GM23338 (cell line): Measurements from ENCODE around the gene UBE2F. TPM values are rescaled to one million over a fixed set of nuclear protein-coding genes. Genes with fewer than 3 reads are reported as not detected.
A peak's percentile ranks its signal among the peaks of the same experiment; 100 is the strongest.

Experiments
- ATAC-seq: fragments of 200-7000 bp; cut with Tn5 transposase; 3 replicates; pipeline ENCODE4 v1.9.1; 2020
- DNase-seq: peaks from one replicate; pipeline ENCODE4 v3.0.0-alpha.2; 2015; ENCODE audit warnings: low spot score
- H2AFZ ChIP-seq: fragments of 200-600 bp; sonication (generic); 2 replicates; pipeline ENCODE4 v1.8.0; 2016; ENCODE audit warnings: antibody characterized with exemption, mild to moderate bottlenecking, moderate library complexity
- H3F3A ChIP-seq: fragments of 200-600 bp; sonication (generic); replicated peaks from 2 replicates; pipeline ENCODE4 v1.8.0; 2017; ENCODE audit warnings: antibody characterized with exemption, mixed run types, low read depth
- H3K27ac ChIP-seq: fragments of 200-600 bp; sonication (generic); 2 replicates; pipeline ENCODE4 v1.6.1; 2016; ENCODE audit warnings: low read depth
- H3K27me3 ChIP-seq: fragments of 200-600 bp; sonication (generic); 2 replicates; pipeline ENCODE4 v1.8.0; 2016; ENCODE audit warnings: mild to moderate bottlenecking, mixed run types, moderate library complexity; ENCODE audit not compliant: insufficient read depth
- H3K36me3 ChIP-seq: fragments of 200-600 bp; sonication (generic); 2 replicates; pipeline ENCODE4 v1.8.0; 2016; ENCODE audit warnings: mild to moderate bottlenecking; ENCODE audit not compliant: insufficient read depth
- H3K4me1 ChIP-seq: fragments of 200-600 bp; sonication (generic); 2 replicates; pipeline ENCODE4 v1.8.0; 2016; ENCODE audit warnings: mild to moderate bottlenecking, moderate library complexity; ENCODE audit not compliant: insufficient read depth
- H3K4me2 ChIP-seq: fragments of 200-600 bp; sonication (generic); 2 replicates; pipeline ENCODE4 v1.7.1; 2017; ENCODE audit warnings: mixed run types
- H3K4me3 ChIP-seq: fragments of 200-600 bp; sonication (generic); 2 replicates; pipeline ENCODE4 v1.6.1; 2016; ENCODE audit warnings: mixed run types
- H3K79me2 ChIP-seq: fragments of 200-600 bp; sonication (generic); replicated peaks from 2 replicates; pipeline ENCODE4 v1.8.0; 2017; ENCODE audit warnings: mild to moderate bottlenecking; ENCODE audit not compliant: insufficient read depth
- H3K9me2 ChIP-seq: fragments of 200-600 bp; sonication (generic); 2 replicates; pipeline ENCODE4 v1.8.0; 2017; ENCODE audit not compliant: insufficient read depth
- H4K20me1 ChIP-seq: fragments of 200-600 bp; sonication (generic); replicated peaks from 2 replicates; pipeline ENCODE4 v1.8.0; 2017; ENCODE audit warnings: mild to moderate bottlenecking; ENCODE audit not compliant: insufficient read depth
- H3K27ac Mint-ChIP-seq: 2 replicates; pipeline ENCODE4 v1.8.0; 2020; ENCODE audit warnings: inconsistent platforms, mild to moderate bottlenecking, moderate library complexity, mixed read lengths
- H3K27me3 Mint-ChIP-seq: 3 replicates; pipeline ENCODE4 v1.8.0; 2022; ENCODE audit warnings: low read depth, mild to moderate bottlenecking, moderate library complexity, mixed read lengths, inconsistent platforms; ENCODE audit not compliant: insufficient read depth, poor library complexity
- H3K36me3 Mint-ChIP-seq: 3 replicates; pipeline ENCODE4 v1.8.0; 2021; ENCODE audit warnings: low read depth, mild to moderate bottlenecking, inconsistent platforms, moderate library complexity, mixed read lengths
- H3K4me1 Mint-ChIP-seq: 3 replicates; pipeline ENCODE4 v1.8.0; 2020; ENCODE audit warnings: mild to moderate bottlenecking, inconsistent platforms, mixed read lengths
- H3K4me3 Mint-ChIP-seq: 3 replicates; pipeline ENCODE4 v1.8.0; 2021; ENCODE audit warnings: moderate library complexity, mild to moderate bottlenecking, inconsistent platforms, mixed read lengths
- H3K9me3 Mint-ChIP-seq: 3 replicates; pipeline ENCODE4 v1.8.0; 2020; ENCODE audit warnings: moderate library complexity, mild to moderate bottlenecking, inconsistent platforms, mixed read lengths
- CREB1 ChIP-seq: fragments of 250-450 bp; sonication (Bioruptor Pico); IDR thresholded peaks from 2 replicates; pipeline ENCODE4 v1.5.0; 2020; ENCODE audit warnings: low read depth, mild to moderate bottlenecking, moderate library complexity
- EZH2 ChIP-seq: fragments of 200-600 bp; sonication (generic); IDR thresholded peaks from one replicate; pipeline ENCODE4 v1.8.0; 2017; ENCODE audit warnings: antibody characterized with exemption, mild to moderate bottlenecking, low read depth; ENCODE audit not compliant: unreplicated experiment
- EZH2phosphoT487 ChIP-seq: fragments of 200-600 bp; sonication (generic); IDR thresholded peaks from one replicate; pipeline ENCODE4 v1.8.1; 2018; ENCODE audit warnings: antibody characterized with exemption; ENCODE audit not compliant: unreplicated experiment
- JUNB ChIP-seq: IDR thresholded peaks from one replicate; pipeline ENCODE4 v1.6.1; 2016; ENCODE audit warnings: antibody characterized with exemption; ENCODE audit not compliant: unreplicated experiment
- NANOG ChIP-seq: IDR thresholded peaks from 2 replicates; pipeline ENCODE4 v1.6.1; 2016; ENCODE audit warnings: antibody characterized with exemption, borderline replicate concordance
- POLR2AphosphoS5 ChIP-seq: IDR thresholded peaks from 2 replicates; pipeline ENCODE4 v1.6.1; 2016; ENCODE audit warnings: antibody characterized with exemption, low read depth
- STAT1 ChIP-seq: IDR thresholded peaks from one replicate; pipeline ENCODE4 v1.6.1; 2016; ENCODE audit warnings: antibody characterized with exemption; ENCODE audit not compliant: unreplicated experiment
- ZNF114 ChIP-seq: fragments of 250-450 bp; sonication (Bioruptor Pico); IDR thresholded peaks from 2 replicates; pipeline ENCODE4 v1.5.0; 2020; ENCODE audit warnings: mild to moderate bottlenecking, moderate library complexity
- polyA plus RNA-seq: library from polyadenylated mRNA; unstranded; fragments of >200 nt; fragmentation: Nextera tagmentation; extraction: Ambion mirVana; gene quantifications from 2 replicates; pipeline ENCODE4 v1.2.1, GENCODE V29; 2016
- total RNA-seq: library from RNA; depleted of rRNA; stranded (reverse); fragments of >200 nt; shearing (Covaris generic); gene quantifications from 2 replicates; pipeline ENCODE4 v1.2.3, GENCODE V29; 2014
- TF ChIP-seq, protein P1 (sequence below): fragments of 250-450 bp; sonication (Bioruptor Pico); IDR thresholded peaks from 2 replicates; pipeline ENCODE4 v1.5.0; 2020; ENCODE audit warnings: mild to moderate bottlenecking, moderate library complexity
- TF ChIP-seq, protein P2 (sequence below), 2 experiments: fragments of 200-600 bp in 1 of 2; sonication (generic) in 1 of 2; conservative IDR thresholded peaks; 2 replicates each; pipeline versions ENCODE4 v1.5.1 to v1.6.1; 2016 to 2017; ENCODE audit warnings: antibody characterized with exemption in 2 of 2, low read depth in 2 of 2, mild to moderate bottlenecking in 2 of 2, moderate library complexity in 1 of 2
- TF ChIP-seq, protein P3 (sequence below): IDR thresholded peaks from one replicate; pipeline ENCODE4 v1.6.1; 2018; ENCODE audit warnings: antibody characterized with exemption; ENCODE audit not compliant: unreplicated experiment

The UBE2F gene
- total and polyA plus RNA-seq, 2 experiments from 2014 or later, result 98.2 to 106 TPM

DNA sequence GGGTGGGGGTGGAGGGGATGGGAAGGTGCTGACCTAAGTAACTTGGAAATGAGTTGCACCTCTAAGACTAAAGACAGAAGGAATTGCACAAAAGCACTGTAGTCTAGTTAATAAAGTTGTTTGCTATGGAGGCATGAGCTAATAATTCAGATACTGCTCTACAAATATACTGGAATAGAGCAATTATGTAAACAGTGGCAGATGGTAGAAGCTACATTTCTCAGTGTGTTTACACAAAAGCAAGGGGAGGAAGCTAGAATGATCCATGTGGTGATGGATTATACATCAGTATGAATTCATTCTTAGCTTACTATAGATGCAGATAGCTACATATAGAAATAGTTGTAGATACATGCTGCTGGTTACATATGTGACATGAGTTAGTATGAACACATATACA, 27.6 kb upstream of the UBE2F start (continued):
- TF ChIP-seq, protein P1, sequence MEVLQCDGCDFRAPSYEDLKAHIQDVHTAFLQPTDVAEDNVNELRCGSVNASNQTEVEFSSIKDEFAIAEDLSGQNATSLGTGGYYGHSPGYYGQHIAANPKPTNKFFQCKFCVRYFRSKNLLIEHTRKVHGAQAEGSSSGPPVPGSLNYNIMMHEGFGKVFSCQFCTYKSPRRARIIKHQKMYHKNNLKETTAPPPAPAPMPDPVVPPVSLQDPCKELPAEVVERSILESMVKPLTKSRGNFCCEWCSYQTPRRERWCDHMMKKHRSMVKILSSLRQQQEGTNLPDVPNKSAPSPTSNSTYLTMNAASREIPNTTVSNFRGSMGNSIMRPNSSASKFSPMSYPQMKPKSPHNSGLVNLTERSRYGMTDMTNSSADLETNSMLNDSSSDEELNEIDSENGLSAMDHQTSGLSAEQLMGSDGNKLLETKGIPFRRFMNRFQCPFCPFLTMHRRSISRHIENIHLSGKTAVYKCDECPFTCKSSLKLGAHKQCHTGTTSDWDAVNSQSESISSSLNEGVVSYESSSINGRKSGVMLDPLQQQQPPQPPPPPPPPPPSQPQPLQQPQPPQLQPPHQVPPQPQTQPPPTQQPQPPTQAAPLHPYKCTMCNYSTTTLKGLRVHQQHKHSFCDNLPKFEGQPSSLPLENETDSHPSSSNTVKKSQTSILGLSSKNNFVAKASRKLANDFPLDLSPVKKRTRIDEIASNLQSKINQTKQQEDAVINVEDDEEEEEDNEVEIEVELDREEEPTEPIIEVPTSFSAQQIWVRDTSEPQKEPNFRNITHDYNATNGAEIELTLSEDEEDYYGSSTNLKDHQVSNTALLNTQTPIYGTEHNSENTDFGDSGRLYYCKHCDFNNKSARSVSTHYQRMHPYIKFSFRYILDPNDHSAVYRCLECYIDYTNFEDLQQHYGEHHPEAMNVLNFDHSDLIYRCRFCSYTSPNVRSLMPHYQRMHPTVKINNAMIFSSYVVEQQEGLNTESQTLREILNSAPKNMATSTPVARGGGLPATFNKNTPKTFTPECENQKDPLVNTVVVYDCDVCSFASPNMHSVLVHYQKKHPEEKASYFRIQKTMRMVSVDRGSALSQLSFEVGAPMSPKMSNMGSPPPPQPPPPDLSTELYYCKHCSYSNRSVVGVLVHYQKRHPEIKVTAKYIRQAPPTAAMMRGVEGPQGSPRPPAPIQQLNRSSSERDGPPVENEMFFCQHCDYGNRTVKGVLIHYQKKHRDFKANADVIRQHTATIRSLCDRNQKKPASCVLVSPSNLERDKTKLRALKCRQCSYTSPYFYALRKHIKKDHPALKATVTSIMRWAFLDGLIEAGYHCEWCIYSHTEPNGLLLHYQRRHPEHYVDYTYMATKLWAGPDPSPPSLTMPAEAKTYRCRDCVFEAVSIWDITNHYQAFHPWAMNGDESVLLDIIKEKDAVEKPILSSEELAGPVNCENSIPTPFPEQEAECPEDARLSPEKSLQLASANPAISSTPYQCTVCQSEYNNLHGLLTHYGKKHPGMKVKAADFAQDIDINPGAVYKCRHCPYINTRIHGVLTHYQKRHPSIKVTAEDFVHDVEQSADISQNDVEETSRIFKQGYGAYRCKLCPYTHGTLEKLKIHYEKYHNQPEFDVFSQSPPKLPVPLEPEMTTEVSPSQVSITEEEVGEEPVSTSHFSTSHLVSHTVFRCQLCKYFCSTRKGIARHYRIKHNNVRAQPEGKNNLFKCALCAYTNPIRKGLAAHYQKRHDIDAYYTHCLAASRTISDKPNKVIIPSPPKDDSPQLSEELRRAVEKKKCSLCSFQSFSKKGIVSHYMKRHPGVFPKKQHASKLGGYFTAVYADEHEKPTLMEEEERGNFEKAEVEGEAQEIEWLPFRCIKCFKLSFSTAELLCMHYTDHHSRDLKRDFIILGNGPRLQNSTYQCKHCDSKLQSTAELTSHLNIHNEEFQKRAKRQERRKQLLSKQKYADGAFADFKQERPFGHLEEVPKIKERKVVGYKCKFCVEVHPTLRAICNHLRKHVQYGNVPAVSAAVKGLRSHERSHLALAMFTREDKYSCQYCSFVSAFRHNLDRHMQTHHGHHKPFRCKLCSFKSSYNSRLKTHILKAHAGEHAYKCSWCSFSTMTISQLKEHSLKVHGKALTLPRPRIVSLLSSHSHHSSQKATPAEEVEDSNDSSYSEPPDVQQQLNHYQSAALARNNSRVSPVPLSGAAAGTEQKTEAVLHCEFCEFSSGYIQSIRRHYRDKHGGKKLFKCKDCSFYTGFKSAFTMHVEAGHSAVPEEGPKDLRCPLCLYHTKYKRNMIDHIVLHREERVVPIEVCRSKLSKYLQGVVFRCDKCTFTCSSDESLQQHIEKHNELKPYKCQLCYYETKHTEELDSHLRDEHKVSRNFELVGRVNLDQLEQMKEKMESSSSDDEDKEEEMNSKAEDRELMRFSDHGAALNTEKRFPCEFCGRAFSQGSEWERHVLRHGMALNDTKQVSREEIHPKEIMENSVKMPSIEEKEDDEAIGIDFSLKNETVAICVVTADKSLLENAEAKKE, result no peak
- TF ChIP-seq EZH2phosphoT487 (no peak), POLR2AphosphoS5 (no peak), JUNB (no peak)

DNA sequence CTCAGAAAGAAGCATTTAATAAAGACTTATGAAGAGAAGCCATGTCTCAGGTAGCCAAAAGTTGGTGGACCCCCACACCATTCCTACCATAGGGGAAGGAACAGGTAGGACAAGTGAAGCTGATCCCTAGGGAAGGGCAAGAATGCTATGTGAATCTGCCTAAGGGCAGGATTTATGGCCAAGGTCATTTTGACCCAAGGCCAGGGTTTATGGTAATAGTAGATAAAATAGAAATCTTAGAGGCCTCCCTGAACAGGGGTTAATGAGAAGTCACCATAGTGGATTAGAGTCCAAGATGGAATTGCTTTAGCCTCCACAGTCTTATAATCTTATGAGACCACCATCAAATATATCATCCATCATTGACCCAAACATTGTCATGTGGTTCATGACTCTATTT, 26.0 kb upstream of the UBE2F start:
- Histone ChIP-seq H3F3A (no peaks in the 10 kb centered on the region), H3K4me1 (no peaks in the 10 kb centered on the region), H3K27ac (no peak overlapping the region), H3K27me3 (no peaks in the 10 kb centered on the region), H4K20me1 (no peaks in the 10 kb centered on the region), H3K9me2 (0 out of 2 replicates have a peak, but pooled peaks cover 7% of the 10 kb centered on the region), H3K36me3 (no peaks in the 10 kb centered on the region), H2AFZ (peak overlapping the region; percentile 20), H3K4me3 (no peak overlapping the region), H3K79me2 (no peaks in the 10 kb centered on the region), H3K4me2 (no peak overlapping the region)
- H3K9me3 Mint-ChIP-seq, result peaks cover 32% of the 10 kb centered on the region
- no peak overlapping the region for H3K4me3 Mint-ChIP-seq
- peaks cover 6% of the 10 kb centered on the region; the same call in 2 of the 3 replicates for H3K4me1 Mint-ChIP-seq
- H3K27me3 Mint-ChIP-seq, result peaks cover 13% of the 10 kb centered on the region
- no peak for DNase-seq
- ATAC-seq, result no peak
- H3K36me3 Mint-ChIP-seq, result peaks cover 19% of the 10 kb centered on the region
- no peak overlapping the region for H3K27ac Mint-ChIP-seq
- no peak for TF ChIP-seq EZH2
- TF ChIP-seq ZNF114 (CRISPR knock-in tag), result no peak
- no peak for TF ChIP-seq NANOG
- TF ChIP-seq STAT1, result no peak
- TF ChIP-seq EZH2phosphoT487, result no peak
- TF ChIP-seq, protein P2, sequence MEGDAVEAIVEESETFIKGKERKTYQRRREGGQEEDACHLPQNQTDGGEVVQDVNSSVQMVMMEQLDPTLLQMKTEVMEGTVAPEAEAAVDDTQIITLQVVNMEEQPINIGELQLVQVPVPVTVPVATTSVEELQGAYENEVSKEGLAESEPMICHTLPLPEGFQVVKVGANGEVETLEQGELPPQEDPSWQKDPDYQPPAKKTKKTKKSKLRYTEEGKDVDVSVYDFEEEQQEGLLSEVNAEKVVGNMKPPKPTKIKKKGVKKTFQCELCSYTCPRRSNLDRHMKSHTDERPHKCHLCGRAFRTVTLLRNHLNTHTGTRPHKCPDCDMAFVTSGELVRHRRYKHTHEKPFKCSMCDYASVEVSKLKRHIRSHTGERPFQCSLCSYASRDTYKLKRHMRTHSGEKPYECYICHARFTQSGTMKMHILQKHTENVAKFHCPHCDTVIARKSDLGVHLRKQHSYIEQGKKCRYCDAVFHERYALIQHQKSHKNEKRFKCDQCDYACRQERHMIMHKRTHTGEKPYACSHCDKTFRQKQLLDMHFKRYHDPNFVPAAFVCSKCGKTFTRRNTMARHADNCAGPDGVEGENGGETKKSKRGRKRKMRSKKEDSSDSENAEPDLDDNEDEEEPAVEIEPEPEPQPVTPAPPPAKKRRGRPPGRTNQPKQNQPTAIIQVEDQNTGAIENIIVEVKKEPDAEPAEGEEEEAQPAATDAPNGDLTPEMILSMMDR (conservative IDR thresholded peaks at IDR 0.05; ENCODE audit: low read depth in 2 of 2), result no peak
- TF ChIP-seq, protein P3, sequence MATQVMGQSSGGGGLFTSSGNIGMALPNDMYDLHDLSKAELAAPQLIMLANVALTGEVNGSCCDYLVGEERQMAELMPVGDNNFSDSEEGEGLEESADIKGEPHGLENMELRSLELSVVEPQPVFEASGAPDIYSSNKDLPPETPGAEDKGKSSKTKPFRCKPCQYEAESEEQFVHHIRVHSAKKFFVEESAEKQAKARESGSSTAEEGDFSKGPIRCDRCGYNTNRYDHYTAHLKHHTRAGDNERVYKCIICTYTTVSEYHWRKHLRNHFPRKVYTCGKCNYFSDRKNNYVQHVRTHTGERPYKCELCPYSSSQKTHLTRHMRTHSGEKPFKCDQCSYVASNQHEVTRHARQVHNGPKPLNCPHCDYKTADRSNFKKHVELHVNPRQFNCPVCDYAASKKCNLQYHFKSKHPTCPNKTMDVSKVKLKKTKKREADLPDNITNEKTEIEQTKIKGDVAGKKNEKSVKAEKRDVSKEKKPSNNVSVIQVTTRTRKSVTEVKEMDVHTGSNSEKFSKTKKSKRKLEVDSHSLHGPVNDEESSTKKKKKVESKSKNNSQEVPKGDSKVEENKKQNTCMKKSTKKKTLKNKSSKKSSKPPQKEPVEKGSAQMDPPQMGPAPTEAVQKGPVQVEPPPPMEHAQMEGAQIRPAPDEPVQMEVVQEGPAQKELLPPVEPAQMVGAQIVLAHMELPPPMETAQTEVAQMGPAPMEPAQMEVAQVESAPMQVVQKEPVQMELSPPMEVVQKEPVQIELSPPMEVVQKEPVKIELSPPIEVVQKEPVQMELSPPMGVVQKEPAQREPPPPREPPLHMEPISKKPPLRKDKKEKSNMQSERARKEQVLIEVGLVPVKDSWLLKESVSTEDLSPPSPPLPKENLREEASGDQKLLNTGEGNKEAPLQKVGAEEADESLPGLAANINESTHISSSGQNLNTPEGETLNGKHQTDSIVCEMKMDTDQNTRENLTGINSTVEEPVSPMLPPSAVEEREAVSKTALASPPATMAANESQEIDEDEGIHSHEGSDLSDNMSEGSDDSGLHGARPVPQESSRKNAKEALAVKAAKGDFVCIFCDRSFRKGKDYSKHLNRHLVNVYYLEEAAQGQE, result no peak
- TF ChIP-seq CREB1, result no peak
